HFFc6 (cell line): ENCODE measurements around the gene ANTXR1. TPM values are rescaled to one million over a fixed set of nuclear protein-coding genes. Genes with fewer than 3 reads are reported as not detected.
A peak's percentile ranks its signal among the peaks of the same experiment; 100 is the strongest.

Experiments used
- DNase-seq: peaks from one replicate; pipeline ENCODE4 v3.0.0-alpha.2; 2018
- H3K27ac Mint-ChIP-seq: 2 replicates; pipeline ENCODE4 v1.8.0; 2020; ENCODE audit warnings: mild to moderate bottlenecking, mixed read lengths
- H3K27me3 Mint-ChIP-seq: 2 replicates; pipeline ENCODE4 v1.8.0; 2021; ENCODE audit warnings: mild to moderate bottlenecking, moderate library complexity, mixed read lengths; ENCODE audit not compliant: insufficient read depth
- H3K36me3 Mint-ChIP-seq: 2 replicates; pipeline ENCODE4 v1.8.0; 2021; ENCODE audit warnings: low read depth, mixed read lengths
- H3K4me1 Mint-ChIP-seq: 2 replicates; pipeline ENCODE4 v1.8.0; 2020; ENCODE audit warnings: low read depth, mixed read lengths
- H3K4me3 Mint-ChIP-seq: 2 replicates; pipeline ENCODE4 v1.8.0; 2020; ENCODE audit warnings: mild to moderate bottlenecking, moderate library complexity, mixed read lengths
- H3K9me3 Mint-ChIP-seq: 2 replicates; pipeline ENCODE4 v1.8.0; 2020; ENCODE audit warnings: mild to moderate bottlenecking, mixed read lengths
- total RNA-seq, 6 experiments: library from RNA; stranded (reverse); fragmentation: NEBNext Ultra II Directional; extraction: Animal tissue kit (Norgen Biotek cat#: 25700); gene quantifications; 2 replicates in 1 of 6; 3 replicates in 5 of 6; pipeline ENCODE4 v1.2.3, GENCODE V29; 2021
- TF ChIP-seq, protein P1 (sequence below): fragments of 200-600 bp; sonication (generic); IDR thresholded peaks from 2 replicates; pipeline ENCODE4 v1.5.0; 2021; ENCODE audit warnings: antibody characterized with exemption, mild to moderate bottlenecking

ANTXR1 gene
- total RNA-seq, 6 experiments from 2014 or later: 98.0 to 137 (median 124) TPM

DNA sequence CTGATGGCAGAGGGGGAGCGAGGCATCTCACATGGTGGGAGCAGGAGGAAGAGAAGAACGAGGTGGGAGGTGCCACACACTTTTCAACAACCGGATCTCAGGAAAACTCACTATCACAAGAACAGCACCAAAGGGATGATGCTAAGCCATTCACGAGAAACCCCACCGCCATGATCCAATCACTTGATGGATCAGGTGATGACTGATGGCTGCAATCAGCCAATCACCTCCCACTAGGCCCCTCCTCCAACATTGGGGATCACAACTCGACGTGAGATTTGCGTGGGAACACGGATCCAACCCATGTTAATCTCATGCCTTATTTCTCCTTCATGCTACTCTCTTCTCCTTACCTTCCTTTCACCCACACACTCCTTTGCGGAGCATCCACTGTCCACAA, 143.6 kb downstream of the ANTXR1 start:
- Mint-ChIP-seq H3K27me3 (no peaks in the 10 kb centered on the region), H3K36me3 (peaks cover 35% of the 10 kb centered on the region), H3K9me3 (peaks cover 11% of the 10 kb centered on the region), H3K27ac (no peak overlapping the region), H3K4me3 (no peak overlapping the region), H3K4me1 (peaks cover 41% of the 10 kb centered on the region)
- DNase-seq: no peak
- TF ChIP-seq, protein P1, sequence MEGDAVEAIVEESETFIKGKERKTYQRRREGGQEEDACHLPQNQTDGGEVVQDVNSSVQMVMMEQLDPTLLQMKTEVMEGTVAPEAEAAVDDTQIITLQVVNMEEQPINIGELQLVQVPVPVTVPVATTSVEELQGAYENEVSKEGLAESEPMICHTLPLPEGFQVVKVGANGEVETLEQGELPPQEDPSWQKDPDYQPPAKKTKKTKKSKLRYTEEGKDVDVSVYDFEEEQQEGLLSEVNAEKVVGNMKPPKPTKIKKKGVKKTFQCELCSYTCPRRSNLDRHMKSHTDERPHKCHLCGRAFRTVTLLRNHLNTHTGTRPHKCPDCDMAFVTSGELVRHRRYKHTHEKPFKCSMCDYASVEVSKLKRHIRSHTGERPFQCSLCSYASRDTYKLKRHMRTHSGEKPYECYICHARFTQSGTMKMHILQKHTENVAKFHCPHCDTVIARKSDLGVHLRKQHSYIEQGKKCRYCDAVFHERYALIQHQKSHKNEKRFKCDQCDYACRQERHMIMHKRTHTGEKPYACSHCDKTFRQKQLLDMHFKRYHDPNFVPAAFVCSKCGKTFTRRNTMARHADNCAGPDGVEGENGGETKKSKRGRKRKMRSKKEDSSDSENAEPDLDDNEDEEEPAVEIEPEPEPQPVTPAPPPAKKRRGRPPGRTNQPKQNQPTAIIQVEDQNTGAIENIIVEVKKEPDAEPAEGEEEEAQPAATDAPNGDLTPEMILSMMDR: no peak

DNA sequence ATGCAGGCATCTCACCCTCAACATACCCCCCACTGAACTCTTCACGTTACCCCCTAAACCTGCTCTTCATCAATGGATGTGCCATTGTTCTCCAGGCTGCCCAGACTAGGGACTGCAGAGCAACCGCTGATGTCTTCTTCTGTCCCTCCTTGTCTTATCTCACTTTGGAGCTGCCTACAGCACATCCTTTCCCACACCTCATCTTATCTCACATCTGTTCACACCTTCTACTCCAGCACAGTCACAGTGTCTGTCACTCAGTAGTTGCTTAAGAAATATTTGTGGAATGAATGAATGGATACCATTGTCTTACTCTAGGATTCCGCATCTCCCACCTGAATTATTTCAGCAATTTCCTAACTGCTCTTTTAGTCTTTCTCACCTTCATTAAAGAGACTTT, 144.5 kb downstream of the ANTXR1 start:
- Mint-ChIP-seq H3K4me3 (no peak overlapping the region), H3K36me3 (peaks cover 27% of the 10 kb centered on the region), H3K4me1 (peaks cover 49% of the 10 kb centered on the region), H3K27ac (no peak overlapping the region), H3K9me3 (peaks cover 7% of the 10 kb centered on the region), H3K27me3 (no peaks in the 10 kb centered on the region)
- TF ChIP-seq, protein P1: no peak
- no peak for DNase-seq

DNA sequence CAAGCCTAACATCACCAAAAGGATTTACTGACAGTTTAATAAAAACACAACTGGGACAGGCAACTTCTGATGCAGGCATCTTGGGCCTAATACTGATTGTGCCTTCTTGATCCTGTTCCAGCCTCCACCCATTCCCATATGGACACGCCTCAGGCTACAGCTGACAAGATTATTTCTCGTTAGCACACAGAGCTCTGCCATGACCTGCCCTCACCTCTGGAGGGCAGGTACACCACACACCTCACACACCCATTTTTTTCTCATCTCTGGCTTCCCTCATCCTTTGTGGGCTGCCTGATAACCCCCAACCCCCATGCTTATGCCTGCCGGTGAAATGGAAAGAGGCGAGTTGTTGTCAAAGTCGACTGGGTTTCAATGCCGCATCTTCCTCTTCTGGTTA, 147.0 kb downstream of the ANTXR1 start:
- Mint-ChIP-seq H3K4me3 (no peak overlapping the region), H3K27ac (no peak overlapping the region), H3K4me1 (peaks cover 54% of the 10 kb centered on the region), H3K36me3 (peaks cover 18% of the 10 kb centered on the region), H3K27me3 (no peaks in the 10 kb centered on the region), H3K9me3 (no peaks in the 10 kb centered on the region)
- TF ChIP-seq, protein P1: no peak
- no peak for DNase-seq

DNA sequence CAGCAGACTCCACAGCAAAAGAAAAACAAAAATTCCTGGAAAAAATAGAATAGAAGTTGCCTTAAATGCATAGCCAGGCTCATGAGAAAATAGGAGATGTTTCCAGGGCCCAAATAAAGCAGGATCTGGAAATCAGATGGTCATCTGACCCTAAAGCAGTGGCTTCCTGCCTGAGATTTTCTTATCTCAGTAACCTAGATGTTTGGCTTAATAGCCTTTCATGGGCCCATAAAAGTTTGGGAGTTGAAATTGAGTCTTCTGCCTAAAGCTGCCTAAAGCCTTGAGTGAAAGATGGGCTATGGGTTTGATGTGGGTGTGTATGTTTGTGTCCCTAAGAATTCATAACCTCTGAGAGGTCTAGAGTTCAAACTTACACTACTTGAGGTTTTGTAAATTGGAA, 149.1 kb downstream of the ANTXR1 start:
- Mint-ChIP-seq H3K27me3 (no peaks in the 10 kb centered on the region), H3K27ac (peak overlapping the region; percentile 60), H3K4me1 (peaks cover 67% of the 10 kb centered on the region), H3K36me3 (peaks cover 38% of the 10 kb centered on the region), H3K4me3 (no peak overlapping the region), H3K9me3 (no peaks in the 10 kb centered on the region)
- no peak for DNase-seq
- TF ChIP-seq, protein P1: no peak

DNA sequence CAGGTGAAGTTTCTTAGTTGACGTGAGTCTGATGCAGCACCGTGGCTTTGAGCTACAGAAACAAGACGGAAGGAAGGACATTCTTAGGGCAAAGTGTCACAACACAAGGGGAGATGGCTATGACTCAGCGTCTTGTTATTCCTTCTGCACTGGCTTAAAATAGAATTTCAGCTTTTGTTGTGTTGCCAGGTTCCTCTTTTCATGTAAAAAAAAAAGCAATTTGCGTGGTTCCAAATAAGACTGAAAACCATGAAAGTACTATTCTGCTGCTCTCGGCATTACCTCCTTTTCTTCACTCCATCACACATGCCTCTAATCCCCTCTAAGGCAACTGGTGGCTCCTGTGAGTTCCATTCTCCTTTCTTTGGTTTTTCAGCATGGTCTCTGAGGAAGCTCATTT, 150.1 kb downstream of the ANTXR1 start:
- H3K36me3 Mint-ChIP-seq: peaks cover 39% of the 10 kb centered on the region
- peak overlapping the region; percentile 79 for H3K4me3 Mint-ChIP-seq
- H3K4me1 Mint-ChIP-seq: peaks cover 69% of the 10 kb centered on the region
- H3K9me3 Mint-ChIP-seq: no peaks in the 10 kb centered on the region
- TF ChIP-seq, protein P1: no peak
- H3K27me3 Mint-ChIP-seq: no peaks in the 10 kb centered on the region
- peak; percentile 80 for DNase-seq
- H3K27ac Mint-ChIP-seq: peak overlapping the region; percentile 87

DNA sequence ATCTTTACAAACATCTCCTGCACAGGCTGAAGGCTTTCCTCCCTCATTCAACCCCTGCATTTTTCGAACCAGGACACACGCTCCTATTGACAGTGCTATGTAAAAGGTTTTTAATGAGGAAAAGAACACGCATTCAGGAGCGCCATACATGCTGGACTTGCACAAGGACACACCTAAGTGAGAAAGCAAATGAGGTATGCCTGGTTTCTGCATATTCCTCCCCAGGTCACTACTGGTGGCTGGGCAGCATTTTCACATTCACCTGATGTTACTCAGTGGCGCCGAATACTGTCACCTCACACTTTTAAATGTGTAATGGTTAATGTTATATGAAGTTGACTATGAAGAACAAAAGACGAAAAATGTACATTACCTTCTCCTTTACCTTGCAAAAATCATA, 150.6 kb downstream of the ANTXR1 start:
- peaks cover 39% of the 10 kb centered on the region for H3K36me3 Mint-ChIP-seq
- H3K4me1 Mint-ChIP-seq: peaks cover 73% of the 10 kb centered on the region
- no peaks in the 10 kb centered on the region for H3K9me3 Mint-ChIP-seq
- no peaks in the 10 kb centered on the region for H3K27me3 Mint-ChIP-seq
- TF ChIP-seq, protein P1: no peak
- peak overlapping the region; percentile 79 for H3K4me3 Mint-ChIP-seq
- no peak for DNase-seq
- peak overlapping the region; percentile 87 for H3K27ac Mint-ChIP-seq
